A549 treated with Mapracorat at 1 μM for 4 hours (cell line): ENCODE measurements around the gene FRMPD2. TPM values are rescaled to one million over a fixed set of nuclear protein-coding genes. Genes with fewer than 3 reads are reported as not detected.

ENCODE experiments used
- total RNA-seq: library from RNA; stranded (reverse); fragments of 200-300 nt; extraction: Qiagen RNA extraction; gene quantifications from 5 replicates; pipeline ENCODE4 v1.2.3, GENCODE V29; 2022

The FRMPD2 gene, protein sequence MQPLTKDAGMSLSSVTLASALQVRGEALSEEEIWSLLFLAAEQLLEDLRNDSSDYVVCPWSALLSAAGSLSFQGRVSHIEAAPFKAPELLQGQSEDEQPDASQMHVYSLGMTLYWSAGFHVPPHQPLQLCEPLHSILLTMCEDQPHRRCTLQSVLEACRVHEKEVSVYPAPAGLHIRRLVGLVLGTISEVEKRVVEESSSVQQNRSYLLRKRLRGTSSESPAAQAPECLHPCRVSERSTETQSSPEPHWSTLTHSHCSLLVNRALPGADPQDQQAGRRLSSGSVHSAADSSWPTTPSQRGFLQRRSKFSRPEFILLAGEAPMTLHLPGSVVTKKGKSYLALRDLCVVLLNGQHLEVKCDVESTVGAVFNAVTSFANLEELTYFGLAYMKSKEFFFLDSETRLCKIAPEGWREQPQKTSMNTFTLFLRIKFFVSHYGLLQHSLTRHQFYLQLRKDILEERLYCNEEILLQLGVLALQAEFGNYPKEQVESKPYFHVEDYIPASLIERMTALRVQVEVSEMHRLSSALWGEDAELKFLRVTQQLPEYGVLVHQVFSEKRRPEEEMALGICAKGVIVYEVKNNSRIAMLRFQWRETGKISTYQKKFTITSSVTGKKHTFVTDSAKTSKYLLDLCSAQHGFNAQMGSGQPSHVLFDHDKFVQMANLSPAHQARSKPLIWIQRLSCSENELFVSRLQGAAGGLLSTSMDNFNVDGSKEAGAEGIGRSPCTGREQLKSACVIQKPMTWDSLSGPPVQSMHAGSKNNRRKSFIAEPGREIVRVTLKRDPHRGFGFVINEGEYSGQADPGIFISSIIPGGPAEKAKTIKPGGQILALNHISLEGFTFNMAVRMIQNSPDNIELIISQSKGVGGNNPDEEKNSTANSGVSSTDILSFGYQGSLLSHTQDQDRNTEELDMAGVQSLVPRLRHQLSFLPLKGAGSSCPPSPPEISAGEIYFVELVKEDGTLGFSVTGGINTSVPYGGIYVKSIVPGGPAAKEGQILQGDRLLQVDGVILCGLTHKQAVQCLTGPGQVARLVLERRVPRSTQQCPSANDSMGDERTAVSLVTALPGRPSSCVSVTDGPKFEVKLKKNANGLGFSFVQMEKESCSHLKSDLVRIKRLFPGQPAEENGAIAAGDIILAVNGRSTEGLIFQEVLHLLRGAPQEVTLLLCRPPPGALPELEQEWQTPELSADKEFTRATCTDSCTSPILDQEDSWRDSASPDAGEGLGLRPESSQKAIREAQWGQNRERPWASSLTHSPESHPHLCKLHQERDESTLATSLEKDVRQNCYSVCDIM (N-terminal part only)
- total RNA-seq: 0.05 to 0.17 TPM (median 0.06 TPM) in 3 of 5 replicates, not detected in the others

GRCh38 chr10:48274636-48275035 is at the start of gene FRMPD2:
TSS of gene FRMPD2 (minus strand) at chr10:48274696. CDS start at chr10:48274567, 129 bp downstream.

GRCh38 chr10:48306265-48306869 is 31.9 kb upstream of the FRMPD2 start, which contains the start of gene MAPK8:
TSS of gene MAPK8 (plus strand) at chr10:48306677. CDS start at chr10:48401661, 94,984 bp downstream.

Other genes with a start within 250 kb of the FRMPD2 start
- gene MAPK8, start 32.0 kb upstream of the FRMPD2 start, total RNA-seq: 28.1 to 40.1 TPM (median 37.4 TPM) in 5 replicates